HG02884 (cell line): ENCODE measurements around the gene ROM1.
A peak's percentile ranks its signal among the peaks of the same experiment; 100 is the strongest.
"Not testable (repeated sequence)": the region's sequence is repeated elsewhere in the genome, so short reads cannot be mapped to it uniquely, and the experiment has no call there.

ENCODE experiments used
- ATAC-seq: cut with Tn5 transposase; IDR thresholded peaks from one replicate; pipeline ENCODE4 v1.9.1; 2021; ENCODE audit warnings: mild to moderate bottlenecking, moderate library complexity; ENCODE audit not compliant: unreplicated experiment

ROM1 gene

GRCh38 chr11:62648185-62648966 is 35.3 kb downstream of the ROM1 start:
- ATAC-seq, result no peak

DNA sequence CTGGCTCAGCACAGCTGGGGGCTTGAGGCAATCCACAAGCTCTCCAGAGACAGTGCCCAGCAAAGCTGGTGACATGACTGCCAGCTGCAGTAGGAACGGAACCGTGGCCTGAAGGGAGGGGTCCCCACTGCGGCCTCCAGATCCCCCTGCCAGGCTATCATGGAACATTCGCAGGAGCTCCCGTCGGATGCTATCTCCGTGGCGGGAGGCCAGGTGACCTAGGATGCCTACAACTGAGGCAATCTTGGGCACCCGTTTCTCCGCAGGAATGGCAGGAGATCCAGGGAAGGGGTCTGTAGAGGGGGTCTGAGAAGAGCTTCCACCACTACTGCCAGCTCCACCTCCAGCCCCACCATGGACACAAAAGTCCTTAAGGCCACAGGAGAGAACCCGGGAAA is 35.9 kb downstream of the ROM1 start:
- ATAC-seq, result no peak

GRCh38 chr11:62649486-62649885 is 36.4 kb downstream of the ROM1 start:
- no peak for ATAC-seq

- ATAC-seq, result not testable (repeated sequence)
Measured at GRCh38 chr11:62650283-62650682, 37.2 kb downstream of the ROM1 start.

- ATAC-seq, result no peak
Measured at GRCh38 chr11:62652161-62653006, 39.3 kb downstream of the ROM1 start.

DNA sequence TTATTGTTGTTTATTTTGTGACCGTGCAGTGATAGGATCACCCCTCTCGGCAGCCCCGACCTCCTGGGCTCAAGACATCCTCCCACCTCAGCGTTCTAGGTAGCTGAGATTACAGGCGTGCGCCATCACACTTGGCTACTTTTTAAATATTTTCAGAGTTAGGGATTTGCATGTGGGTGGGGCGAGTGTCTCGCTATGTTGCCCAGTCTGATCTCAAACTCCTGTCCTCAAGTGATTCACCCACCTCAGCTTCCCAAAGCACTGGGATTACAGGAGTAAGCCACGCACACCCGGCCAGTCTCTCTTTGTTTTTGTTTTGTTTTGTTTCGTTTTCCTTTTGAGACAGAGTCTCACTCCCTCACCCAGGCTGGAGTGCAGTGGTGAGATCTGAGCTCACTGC is 41.2 kb downstream of the ROM1 start:
- no peak for ATAC-seq

DNA sequence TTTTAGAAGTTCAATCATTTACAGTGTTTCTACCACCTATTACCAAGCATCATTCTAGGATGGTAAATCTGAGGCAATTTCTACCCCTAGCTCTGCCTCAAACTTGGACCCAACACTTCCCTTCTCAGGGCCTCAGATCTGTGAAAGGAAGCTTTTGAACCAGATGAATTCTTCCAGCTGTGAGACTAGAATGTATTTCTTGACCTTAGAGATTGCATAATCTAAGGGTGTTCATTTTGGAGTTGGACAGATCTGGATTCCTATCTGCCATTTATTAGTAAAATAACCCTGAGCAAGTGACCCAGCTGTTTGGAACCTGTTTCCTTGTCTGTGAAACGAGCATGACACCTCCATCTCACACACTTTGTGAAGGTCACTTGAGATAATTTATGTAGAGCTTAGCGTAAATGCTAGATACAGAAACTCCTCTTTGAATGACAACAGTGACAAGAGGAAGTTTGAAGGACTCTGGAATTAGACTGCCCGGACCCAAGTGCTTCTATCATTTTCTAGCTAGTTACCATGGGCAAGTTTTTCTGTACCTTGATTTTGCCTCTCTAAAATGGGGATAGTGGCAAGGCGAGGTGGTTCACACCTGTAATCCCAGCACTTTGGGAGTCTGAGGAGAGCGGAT is 43.9 kb downstream of the ROM1 start:
- no peak for ATAC-seq

DNA sequence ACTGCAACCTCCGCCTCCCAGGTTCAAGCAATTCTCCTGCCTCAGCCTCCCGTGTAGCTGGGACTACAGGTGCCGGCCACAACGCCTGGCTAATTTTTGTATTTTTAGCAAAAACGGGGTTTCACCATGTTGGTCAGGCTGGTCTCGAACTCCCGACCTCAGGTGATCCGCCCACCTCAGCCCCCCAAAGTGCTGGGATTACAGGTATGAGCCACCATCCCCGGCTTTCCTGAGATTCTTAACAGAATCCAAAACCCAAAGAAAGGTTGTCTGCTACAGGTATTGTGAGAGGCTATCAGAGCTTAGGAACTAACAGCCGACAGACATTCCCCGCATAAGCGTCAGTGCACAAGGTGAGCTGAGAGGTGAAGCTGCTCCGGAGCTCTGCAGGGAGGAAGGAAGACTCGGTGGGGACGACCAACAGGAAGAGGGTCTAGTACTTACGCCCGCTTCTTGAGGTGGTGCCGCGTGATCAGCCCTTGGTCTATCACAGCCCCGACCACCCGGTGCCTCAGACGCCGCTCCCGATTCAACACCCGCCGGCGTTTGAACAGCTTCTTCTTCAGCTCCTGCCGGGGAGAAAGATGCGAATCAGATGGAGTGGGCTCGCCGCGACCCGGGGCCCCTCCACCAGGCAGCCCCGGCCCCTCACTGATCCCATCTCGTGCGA is 51.5 kb downstream of the ROM1 start:
- ATAC-seq, result peak; percentile 22
